MCF 10A (cell line): ENCODE measurements around the gene TMEM163. TPM values are rescaled to one million over a fixed set of nuclear protein-coding genes. Genes with fewer than 3 reads are reported as not detected.

Experiments
- BruUV-seq: library from RNA; stranded (reverse); fragments of 400-500 nt; replicated peaks from 2 replicates; lab custom pipeline; 2021; lab: Mats Ljungman, UMichigan
- CTCF ChIA-PET: fragments of 300-600 bp; sonication (Branson Sonifier 250); formaldehyde crosslinking; extraction: SDS; loops from one replicate; lab custom pipeline; 2021; ENCODE audit warnings: antibody characterized with exemption, inconsistent platforms; lab: Yijun Ruan, JAX
- POLR2A ChIA-PET: fragments of 300-600, 350-650 bp; sonication (Branson Sonifier 250); formaldehyde crosslinking; extraction: SDS; loops from one replicate; lab custom pipeline; 2020; ENCODE audit warnings: antibody characterized with exemption, inconsistent platforms; lab: Yijun Ruan, JAX
- DNase-seq: peaks from one replicate; pipeline ENCODE4 v3.0.0-alpha.2; 2018; ENCODE audit not compliant: unreplicated experiment
- H3K27ac Mint-ChIP-seq: one replicate; pipeline ENCODE4 v1.8.0; 2022; ENCODE audit warnings: mild to moderate bottlenecking, low read depth, mixed read lengths; ENCODE audit not compliant: unreplicated experiment
- H3K27me3 Mint-ChIP-seq: one replicate; pipeline ENCODE4 v1.8.0; 2022; ENCODE audit warnings: mixed read lengths; ENCODE audit not compliant: insufficient read depth, unreplicated experiment
- H3K36me3 Mint-ChIP-seq: one replicate; pipeline ENCODE4 v1.8.0; 2022; ENCODE audit warnings: mild to moderate bottlenecking, moderate library complexity, mixed read lengths; ENCODE audit not compliant: insufficient read depth, unreplicated experiment
- H3K4me1 Mint-ChIP-seq: one replicate; pipeline ENCODE4 v1.8.0; 2022; ENCODE audit warnings: mixed read lengths; ENCODE audit not compliant: insufficient read depth, unreplicated experiment
- H3K4me3 Mint-ChIP-seq: one replicate; pipeline ENCODE4 v1.8.0; 2022; ENCODE audit warnings: mild to moderate bottlenecking, moderate library complexity, mixed read lengths; ENCODE audit not compliant: unreplicated experiment
- H3K9me3 Mint-ChIP-seq: one replicate; pipeline ENCODE4 v1.8.0; 2022; ENCODE audit warnings: mixed read lengths; ENCODE audit not compliant: unreplicated experiment
- CTCF ChIP-seq: fragments of 200-600 bp; IDR thresholded peaks from one replicate; pipeline ENCODE4 v1.8.0; 2022; ENCODE audit warnings: antibody characterized with exemption, mild to moderate bottlenecking; ENCODE audit not compliant: unreplicated experiment
- intact Hi-C: fragments of 100-400 bp; cut with micrococcal nuclease; formaldehyde crosslinking; loops from 2 replicates; pipeline ENCODE4 v1.14.1; 2022
- total RNA-seq: library from RNA; stranded (reverse); gene quantifications from 2 replicates; pipeline ENCODE4 v1.2.3, GENCODE V29; 2022

TMEM163 gene
- total RNA-seq, 1 experiment from 2014 or later: not detected

GRCh38 chr2:134675314-134675713, 43.5 kb downstream of the TMEM163 start:
- Mint-ChIP-seq H3K4me3 (no peak overlapping the region), H3K27ac (no peak overlapping the region), H3K36me3 (no peaks in the 10 kb centered on the region), H3K4me1 (no peaks in the 10 kb centered on the region), H3K9me3 (no peaks in the 10 kb centered on the region), H3K27me3 (no peaks in the 10 kb centered on the region)
- no peak for DNase-seq
- intact Hi-C loops: no loop called here
- no peak for TF ChIP-seq CTCF
- BruUV-seq: no TSS peak
- ChIA-PET POLR2A (no interaction called here), CTCF (interaction anchor here (0.5 to 0.6 kb wide), 2 partner anchors 109 to 224 kb away, joined by 3 read pairs; no protein-coding TSS in a partner anchor)

DNA sequence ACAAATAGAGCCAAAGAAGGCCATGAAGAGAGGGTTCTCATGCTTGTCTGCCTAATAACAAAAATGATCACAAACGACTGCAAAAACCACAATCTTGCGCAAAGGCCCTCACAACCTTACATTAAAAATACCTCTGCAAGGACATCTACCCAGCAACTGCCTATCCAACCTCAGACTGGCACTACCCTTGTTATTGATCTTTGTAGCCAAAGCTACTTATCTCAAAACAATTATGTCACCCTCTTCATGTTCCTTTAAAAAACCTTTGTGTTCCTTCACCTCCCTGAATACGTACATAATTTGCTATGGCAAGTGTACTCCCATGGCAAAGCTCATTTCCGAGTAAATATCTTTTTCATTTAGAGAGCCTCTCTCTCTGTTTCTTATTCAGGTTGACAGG, 44.1 kb downstream of the TMEM163 start:
- Mint-ChIP-seq H3K27ac (no peak overlapping the region), H3K9me3 (no peaks in the 10 kb centered on the region), H3K36me3 (no peaks in the 10 kb centered on the region), H3K4me1 (no peaks in the 10 kb centered on the region), H3K27me3 (no peaks in the 10 kb centered on the region), H3K4me3 (no peak overlapping the region)
- ChIA-PET CTCF (no interaction called here), POLR2A (no interaction called here)
- no TSS peak for BruUV-seq
- no peak for TF ChIP-seq CTCF
- DNase-seq: no peak
- intact Hi-C loops: no loop called here

- H3K9me3 Mint-ChIP-seq: no peaks in the 10 kb centered on the region
- H3K27me3 Mint-ChIP-seq: no peaks in the 10 kb centered on the region
- H3K4me1 Mint-ChIP-seq: no peaks in the 10 kb centered on the region
- TF ChIP-seq CTCF: no peak
- intact Hi-C loops: no loop called here
- H3K36me3 Mint-ChIP-seq: no peaks in the 10 kb centered on the region
- ChIA-PET CTCF (interaction anchor here (0.5 kb wide), 1 partner anchor 147 kb away, joined by 3 read pairs; no protein-coding TSS in a partner anchor), POLR2A (no interaction called here)
- no TSS peak for BruUV-seq
- no peak for DNase-seq
- no peak overlapping the region for H3K27ac Mint-ChIP-seq
- H3K4me3 Mint-ChIP-seq: no peak overlapping the region
Observed at GRCh38 chr2:134671513-134671912, 47.3 kb downstream of the TMEM163 start.

DNA sequence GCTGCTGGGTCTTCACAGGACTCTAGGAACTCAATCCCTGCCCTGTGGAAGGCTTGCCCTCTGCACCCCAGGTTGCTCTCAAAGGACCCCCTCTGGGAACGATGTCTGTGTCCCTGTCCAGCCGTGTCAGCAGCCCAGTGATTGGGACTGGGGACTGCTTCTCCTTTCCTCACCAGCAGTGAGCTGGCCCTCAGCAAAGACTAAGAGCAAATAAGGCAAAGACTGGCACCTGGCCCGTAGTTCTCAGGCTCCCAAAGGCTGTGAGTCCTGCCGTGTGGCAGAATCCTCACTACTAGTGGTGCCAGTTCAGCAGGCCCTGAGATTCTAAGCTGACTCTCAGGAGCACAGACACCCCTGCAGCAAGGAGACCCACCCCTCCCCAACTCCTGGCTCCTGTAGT, 47.8 kb downstream of the TMEM163 start:
- H3K4me3 Mint-ChIP-seq: no peak overlapping the region

More for the DNA sequence above, 47.8 kb downstream of the TMEM163 start:
- Mint-ChIP-seq H3K36me3 (no peaks in the 10 kb centered on the region), H3K27ac (no peak overlapping the region), H3K9me3 (no peaks in the 10 kb centered on the region), H3K27me3 (no peaks in the 10 kb centered on the region), H3K4me1 (no peaks in the 10 kb centered on the region)
- no peak for TF ChIP-seq CTCF
- DNase-seq: no peak
- BruUV-seq: no TSS peak
- CTCF ChIA-PET: interaction anchor here (0.7 kb wide), 1 partner anchor 646 kb away, joined by 3 read pairs; no protein-coding TSS in a partner anchor
- intact Hi-C loops: no loop called here
- POLR2A ChIA-PET: no interaction called here
